ENCODE data around the gene TFDP1. TPM values are rescaled to one million over a fixed set of nuclear protein-coding genes. Genes with fewer than 3 reads are reported as not detected.
"Not testable (repeated sequence)": the region's sequence is repeated elsewhere in the genome, so short reads cannot be mapped to it uniquely, and the experiment has no call there.

Gene TFDP1
- total RNA-seq, 4 donors from 2014 or later: 19.2 to 45.3 (median 34.1) TPM

DNA sequence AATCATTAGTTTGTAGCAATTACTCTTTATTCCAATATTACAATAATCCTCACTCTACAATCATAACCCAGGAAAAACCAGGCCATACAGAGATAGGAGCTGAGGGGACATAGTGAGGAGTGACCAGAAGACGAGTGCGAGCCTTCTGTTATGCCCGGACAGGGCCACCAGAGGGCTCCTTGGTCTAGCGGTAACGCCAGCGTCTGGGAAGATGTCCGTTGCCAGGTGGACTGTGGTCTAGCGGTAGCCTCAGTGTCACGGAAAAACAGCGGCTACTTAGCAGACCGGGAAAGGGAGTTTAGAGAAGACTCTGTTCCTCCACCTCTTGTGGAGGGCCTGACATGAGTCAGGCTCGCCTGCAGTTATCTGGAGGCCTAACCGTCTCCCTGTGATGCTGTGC, 36.9 kb downstream of the TFDP1 start:
- peak in 4 of 5 experiments; percentile 5 to 27 (median 13) for TF ChIP-seq CTCF (IDR thresholded peaks at IDR 0.05)
- 77 to 88% methylated on average over 13 of the region's 13 CpGs for WGBS, 2 donors
- not testable (repeated sequence) for H3K27ac ChIP-seq; H3K4me1 ChIP-seq; DNase-seq (ENCODE audit: low spot score in 2 of 2); H3K27me3 ChIP-seq; H3K9me3 ChIP-seq; H3K4me3 ChIP-seq
- H3K36me3 ChIP-seq: peaks cover 0 to 34% (median 0%) of the 10 kb centered on the region in 3 donors

GRCh38 chr13:113621986-113622550, 37.5 kb downstream of the TFDP1 start:
- not testable (repeated sequence) for H3K27me3 ChIP-seq; H3K4me3 ChIP-seq; H3K4me1 ChIP-seq; H3K9me3 ChIP-seq; H3K27ac ChIP-seq; DNase-seq (ENCODE audit: low spot score in 2 of 2)
- WGBS, 2 donors: 94 to 95% methylated on average over 20 of the region's 20 CpGs
- H3K36me3 ChIP-seq: peaks cover 0 to 30% (median 0%) of the 10 kb centered on the region in 3 donors

GRCh38 chr13:113622791-113623490, 38.4 kb downstream of the TFDP1 start:
- H3K4me1 ChIP-seq: peaks cover 0 to 6% (median 0%) of the 10 kb centered on the region in 4 donors
- H3K36me3 ChIP-seq: peaks cover 0 to 35% (median 0%) of the 10 kb centered on the region in 3 donors
- no peaks in the 10 kb centered on the region for H3K9me3 ChIP-seq
- no peak for TF ChIP-seq EP300 (IDR thresholded peaks at IDR 0.05)
- TF ChIP-seq CTCF (IDR thresholded peaks at IDR 0.05): no peak
- TF ChIP-seq POLR2A (IDR thresholded peaks at IDR 0.05): no peak
- no peak for DNase-seq (ENCODE audit: low spot score in 2 of 2)
- WGBS, 2 donors: 85 to 88% methylated on average over 26 to 29 of the region's 29 CpGs
- no peaks in the 10 kb centered on the region for H3K27me3 ChIP-seq
- H3K27ac ChIP-seq: no peak overlapping the region
- no peak overlapping the region for H3K4me3 ChIP-seq

DNA sequence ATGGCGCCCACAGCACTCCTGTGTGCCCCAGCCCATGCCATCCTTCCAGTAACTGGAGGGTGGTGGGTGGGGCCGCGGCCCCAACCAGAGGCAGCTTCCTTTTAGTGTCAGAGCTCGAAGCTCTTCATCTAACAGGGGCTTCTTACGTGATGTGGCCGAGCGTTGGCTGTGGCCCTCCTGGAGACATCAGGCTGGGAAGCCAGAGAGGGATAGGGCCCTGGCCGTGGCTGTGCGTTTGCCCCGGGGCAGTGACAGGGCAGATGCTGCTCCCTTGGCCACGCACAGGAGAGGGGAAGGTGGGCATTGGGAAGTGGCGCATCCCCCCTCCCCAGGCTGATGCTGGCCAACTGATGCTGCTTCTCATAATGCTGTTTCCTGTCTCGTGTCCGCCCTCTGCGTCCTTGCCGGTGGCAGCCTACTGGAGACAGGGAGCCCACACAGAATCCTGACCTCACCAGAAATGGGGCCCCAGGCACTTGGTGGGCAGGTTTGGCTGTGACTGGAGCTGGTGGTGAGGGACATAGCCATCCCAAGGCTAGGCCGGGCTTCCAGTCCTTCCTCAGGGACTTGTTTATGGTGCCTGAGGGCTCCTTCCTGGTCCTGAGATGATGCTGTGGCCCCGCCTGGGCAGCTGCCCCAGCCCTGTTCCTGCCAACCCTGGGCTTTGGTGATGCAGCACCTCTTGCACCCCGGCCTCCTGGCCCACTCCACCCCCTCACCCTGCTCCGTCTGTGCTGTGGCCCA, 39.1 kb downstream of the TFDP1 start:
- WGBS, 2 donors: 95 to 97% methylated on average over 17 to 18 of the region's 20 CpGs
- no peak overlapping the region for H3K27ac ChIP-seq
- TF ChIP-seq CTCF (IDR thresholded peaks at IDR 0.05) (no peak), EP300 (IDR thresholded peaks at IDR 0.05) (no peak), POLR2A (IDR thresholded peaks at IDR 0.05) (no peak)
- no peak for DNase-seq (ENCODE audit: low spot score in 2 of 2)
- H3K4me3 ChIP-seq: no peak overlapping the region
- no peaks in the 10 kb centered on the region for H3K27me3 ChIP-seq
- peaks cover 0 to 6% (median 0%) of the 10 kb centered on the region in 4 donors for H3K4me1 ChIP-seq
- H3K36me3 ChIP-seq: peaks cover 0 to 41% (median 0%) of the 10 kb centered on the region in 3 donors
- H3K9me3 ChIP-seq: no peaks in the 10 kb centered on the region

DNA sequence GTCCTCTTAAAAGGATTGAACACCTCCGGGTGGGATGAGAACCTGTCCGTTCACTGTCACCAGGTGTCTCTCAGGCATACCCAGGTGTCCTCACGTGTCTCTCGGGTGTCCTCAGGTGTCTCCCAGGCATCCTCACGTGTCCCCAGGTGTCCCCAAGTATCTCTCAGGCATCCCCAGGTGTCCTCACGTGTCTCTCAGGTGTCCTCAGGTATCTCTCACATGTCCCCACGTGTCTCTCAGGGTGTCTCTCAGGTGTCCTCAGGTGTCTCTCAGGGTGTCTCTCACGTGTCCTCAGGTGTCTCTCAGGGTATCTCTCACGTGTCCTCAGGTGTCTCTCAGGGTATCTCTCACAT, 39.7 kb downstream of the TFDP1 start:
- no peaks in the 10 kb centered on the region for H3K9me3 ChIP-seq
- H3K4me1 ChIP-seq: peaks cover 0 to 6% (median 0%) of the 10 kb centered on the region in 4 donors
- 91 to 92% methylated on average over 9 of the region's 9 CpGs for WGBS, 2 donors
- no peak overlapping the region for H3K27ac ChIP-seq
- H3K4me3 ChIP-seq: no peak overlapping the region
- H3K27me3 ChIP-seq: no peaks in the 10 kb centered on the region
- H3K36me3 ChIP-seq: peaks cover 0 to 46% (median 0%) of the 10 kb centered on the region in 3 donors
- TF ChIP-seq EP300 (IDR thresholded peaks at IDR 0.05) (no peak), POLR2A (IDR thresholded peaks at IDR 0.05) (no peak), CTCF (IDR thresholded peaks at IDR 0.05) (no peak)
- DNase-seq (ENCODE audit: low spot score in 2 of 2): no peak

- peaks cover 0 to 47% (median 0%) of the 10 kb centered on the region in 3 donors for H3K36me3 ChIP-seq
- H3K27ac ChIP-seq; H3K4me1 ChIP-seq; DNase-seq (ENCODE audit: low spot score in 2 of 2); H3K9me3 ChIP-seq; H3K27me3 ChIP-seq; H3K4me3 ChIP-seq: not testable (repeated sequence)
- WGBS, 2 donors: 85 to 90% methylated on average over 14 of the region's 14 CpGs
These were observed 40.2 kb downstream of the TFDP1 start for GRCh38 chr13:113624640-113625304.
